Endothelial cell of umbilical vein (primary cell): ENCODE data around the gene ZPBP2. TPM values are rescaled to one million over a fixed set of nuclear protein-coding genes. Genes with fewer than 3 reads are reported as not detected.
"Not testable (repeated sequence)": the region's sequence is repeated elsewhere in the genome, so short reads cannot be mapped to it uniquely, and the experiment has no call there.

ENCODE experiments used
- BruUV-seq: library from RNA; stranded (reverse); fragments of 400-500 nt; replicated peaks from 2 replicates; lab custom pipeline; 2021; lab: Mats Ljungman, UMichigan
- CTCF ChIA-PET: fragments of 300-600, 350-600 bp; sonication (Branson Sonifier 250); formaldehyde crosslinking; loops from one replicate; lab custom pipeline; 2021; ENCODE audit warnings: antibody characterized with exemption, inconsistent platforms; lab: Charles Lee
- POLR2A ChIA-PET: fragments of 300-600, 350-600 bp; sonication (Branson Sonifier 250); formaldehyde crosslinking; loops from one replicate; lab custom pipeline; 2021; ENCODE audit warnings: antibody characterized with exemption, inconsistent platforms; lab: Charles Lee
- DNase-seq: peaks from one replicate; pipeline ENCODE4 v3.0.0-alpha.2; 2011; ENCODE audit warnings: low read depth, low spot score
- FAIRE-seq: peaks from 2 replicates; lab custom pipeline; 2011; peaks lifted over from hg19 to GRCh38; lab: Jason Lieb, UNC
- H2AFZ ChIP-seq: 2 replicates; pipeline ENCODE4 v1.6.0; 2012; ENCODE audit warnings: low read depth, low read length, control low read depth, inconsistent platforms
- H3K27ac ChIP-seq: 2 replicates; pipeline ENCODE4 v1.5.1; 2011; ENCODE audit warnings: low read depth, mild to moderate bottlenecking, control low read depth, low read length, moderate library complexity; ENCODE audit not compliant: insufficient read depth
- H3K27me3 ChIP-seq, 2 experiments: 2 replicates each; pipeline versions ENCODE4 v1.6.0 to v1.6.1; 2011; ENCODE audit warnings: low read length in 2 of 2, mixed read lengths in 1 of 2; ENCODE audit not compliant: control insufficient read depth in 2 of 2, insufficient read depth in 2 of 2
- H3K36me3 ChIP-seq, 2 experiments: 2 replicates in 1 of 2; 3 replicates in 1 of 2; pipeline ENCODE4 v1.5.1; 2011; ENCODE audit warnings: low read length in 2 of 2, mild to moderate bottlenecking in 1 of 2, moderate library complexity in 1 of 2; ENCODE audit not compliant: control insufficient read depth in 2 of 2, insufficient read depth in 2 of 2; ENCODE audit errors: extremely low read depth in 1 of 2
- H3K4me1 ChIP-seq: 3 replicates; pipeline ENCODE4 v1.5.1; 2011; ENCODE audit warnings: mild to moderate bottlenecking, low read length; ENCODE audit not compliant: control insufficient read depth, insufficient read depth; ENCODE audit errors: extremely low read depth
- H3K4me2 ChIP-seq: 2 replicates; pipeline ENCODE4 v1.6.1; 2011; ENCODE audit warnings: low read length, control low read depth, mixed read lengths; ENCODE audit not compliant: insufficient read depth
- H3K4me3 ChIP-seq, 3 experiments: fragments of 200-600 bp in 1 of 3; sonication (generic), shearing (Covaris generic) in 1 of 3; replicated peaks in 1 of 3; 2 replicates each; pipeline ENCODE4 v1.5.1; 2011 to 2016; ENCODE audit warnings: control low read depth in 3 of 3, low read length in 3 of 3, mild to moderate bottlenecking in 2 of 3, inconsistent platforms in 1 of 3, low read depth in 1 of 3, moderate library complexity in 1 of 3; ENCODE audit not compliant: insufficient read depth in 1 of 3
- H3K79me2 ChIP-seq: 2 replicates; pipeline ENCODE4 v1.6.0; 2012; ENCODE audit warnings: low read length, inconsistent platforms; ENCODE audit not compliant: control insufficient read depth, insufficient read depth
- H3K9ac ChIP-seq: replicated peaks from 2 replicates; pipeline ENCODE3; 2011; ENCODE audit warnings: low read length, control low read depth; ENCODE audit not compliant: insufficient read depth; ENCODE audit errors: extremely low read depth
- H3K9me1 ChIP-seq: replicated peaks from 3 replicates; pipeline ENCODE4 v1.6.0; 2011; ENCODE audit warnings: mild to moderate bottlenecking, low read length; ENCODE audit not compliant: control insufficient read depth, insufficient read depth; ENCODE audit errors: extremely low read depth
- H3K9me3 ChIP-seq: replicated peaks from 2 replicates; pipeline ENCODE4 v1.5.1; 2012; ENCODE audit warnings: low read length, inconsistent platforms; ENCODE audit not compliant: control insufficient read depth, insufficient read depth
- H4K20me1 ChIP-seq: replicated peaks from 2 replicates; pipeline ENCODE3; 2011; ENCODE audit warnings: mild to moderate bottlenecking, low read length; ENCODE audit not compliant: control insufficient read depth, insufficient read depth; ENCODE audit errors: extremely low read depth
- EZH2 ChIP-seq: IDR thresholded peaks from 2 replicates; pipeline ENCODE4 v1.6.1; 2012; ENCODE audit warnings: borderline replicate concordance, low read depth, mild to moderate bottlenecking, moderate library complexity, low read length, inconsistent platforms; ENCODE audit not compliant: severe bottlenecking
- FOS ChIP-seq: IDR thresholded peaks from 2 replicates; pipeline ENCODE4 v1.6.1; 2011; ENCODE audit warnings: mild to moderate bottlenecking, low read length, moderate library complexity, borderline replicate concordance; ENCODE audit not compliant: insufficient read depth
- MAX ChIP-seq: IDR thresholded peaks from 2 replicates; pipeline ENCODE4 v1.6.1; 2011; ENCODE audit not compliant: insufficient read depth, insufficient read length
- MYC ChIP-seq: IDR thresholded peaks from one replicate; pipeline ENCODE4 v1.6.1; 2011; ENCODE audit warnings: mild to moderate bottlenecking, low read depth, low read length
- POLR2A ChIP-seq: IDR thresholded peaks from 2 replicates; pipeline ENCODE4 v1.6.1; 2012; ENCODE audit warnings: low read depth, mild to moderate bottlenecking, control low read depth, low read length
- POLR2AphosphoS5 ChIP-seq: IDR thresholded peaks from 2 replicates; pipeline ENCODE4 v1.6.1; 2012; ENCODE audit warnings: low read depth, mild to moderate bottlenecking, control low read depth, low read length, moderate library complexity; ENCODE audit not compliant: insufficient read depth
- dilution Hi-C: fragments of 300-500 bp; cut with MboI; formaldehyde crosslinking; loops from one replicate; pipeline ENCODE4 v1.15.0; 2019; ENCODE audit warnings: low sequenced_read_pairs; ENCODE audit not compliant: extremely low pct_ligation_motif_present
- intact Hi-C: fragments of 100-400 bp; cut with micrococcal nuclease; formaldehyde crosslinking; loops from one replicate; pipeline ENCODE4 v1.10.0; 2022
- polyA plus RNA-seq, 4 experiments: library from polyadenylated mRNA; depleted of rRNA in 3 of 4; stranded (reverse) in 3 of 4; unstranded in 1 of 4; fragments of >200 nt; gene quantifications; 2 replicates each; pipeline versions ENCODE4 v1.2.1 to v1.2.3, GENCODE V29; 2011 to 2012; ENCODE audit warnings: missing spikeins in 1 of 4
- total RNA-seq: library from RNA; stranded (reverse); gene quantifications from 2 replicates; pipeline ENCODE4 v1.2.3, GENCODE V29; 2021

ZPBP2 gene
- total and polyA plus RNA-seq, 2 donors (not counting 3 experiments of a cell fraction or from before 2014, with no cell fraction given) = not detected

- BruUV-seq = no TSS peak
- Histone ChIP-seq H3K79me2 (no peaks in the 10 kb centered on the region), H4K20me1 (no peaks in the 10 kb centered on the region), H3K27me3 (peaks cover 0 to 2% of the 10 kb centered on the region in 2 experiments), H3K4me1 (no peaks in the 10 kb centered on the region), H3K9me1 (no peaks in the 10 kb centered on the region), H2AFZ (no peak overlapping the region), H3K36me3 (no peaks in the 10 kb centered on the region), H3K4me3 (no peak overlapping the region), H3K9me3 (no peaks in the 10 kb centered on the region), H3K9ac (no peak overlapping the region), H3K4me2 (no peak overlapping the region), H3K27ac (no peak overlapping the region)
- dilution Hi-C loops (no loop called here), intact Hi-C loops (no loop called here)
- CTCF ChIA-PET = no interaction called here
- no peak for DNase-seq
- POLR2A ChIA-PET = no interaction called here
- FAIRE-seq = no peak
- no peak for TF ChIP-seq EZH2
- no peak for TF ChIP-seq FOS
- no peak for TF ChIP-seq MAX
- no peak for TF ChIP-seq POLR2AphosphoS5
- no peak for TF ChIP-seq MYC
- no peak for TF ChIP-seq POLR2A
Observed at GRCh38 chr17:39899215-39899614, 31.2 kb downstream of the ZPBP2 start.

DNA sequence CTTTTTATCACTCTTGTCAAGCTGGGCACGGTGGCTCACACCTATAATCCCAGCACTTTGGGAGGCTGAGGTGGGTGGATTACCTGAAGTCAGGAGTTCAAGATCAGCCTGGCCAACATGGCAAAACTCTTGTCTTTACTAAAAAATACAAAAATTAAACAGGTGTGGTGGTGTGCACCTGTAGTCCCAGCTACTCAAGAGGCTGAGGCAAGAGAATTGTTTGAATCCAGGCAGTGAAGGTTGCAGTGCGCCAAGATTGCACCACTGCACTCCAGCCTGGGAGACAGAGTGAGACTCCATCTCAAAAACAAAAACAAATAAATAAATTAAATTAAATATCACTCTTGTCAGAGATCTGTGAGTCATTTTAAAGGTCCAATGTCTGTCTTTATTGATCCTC is 34.0 kb downstream of the ZPBP2 start:
- H4K20me1 ChIP-seq, H3K9me3 ChIP-seq, H3K27ac ChIP-seq, H3K9me1 ChIP-seq, H3K4me2 ChIP-seq, H3K79me2 ChIP-seq, POLR2A ChIA-PET, dilution Hi-C loops, H3K4me1 ChIP-seq, BruUV-seq, H3K4me3 ChIP-seq, H2AFZ ChIP-seq, FAIRE-seq, CTCF ChIA-PET, H3K27me3 ChIP-seq, DNase-seq, H3K36me3 ChIP-seq, intact Hi-C loops, H3K9ac ChIP-seq: not testable (repeated sequence)
